Measurements from ENCODE around the gene USP32.
"Not testable (repeated sequence)": the region's sequence is repeated elsewhere in the genome, so short reads cannot be mapped to it uniquely, and the experiment has no call there.

Gene USP32

DNA sequence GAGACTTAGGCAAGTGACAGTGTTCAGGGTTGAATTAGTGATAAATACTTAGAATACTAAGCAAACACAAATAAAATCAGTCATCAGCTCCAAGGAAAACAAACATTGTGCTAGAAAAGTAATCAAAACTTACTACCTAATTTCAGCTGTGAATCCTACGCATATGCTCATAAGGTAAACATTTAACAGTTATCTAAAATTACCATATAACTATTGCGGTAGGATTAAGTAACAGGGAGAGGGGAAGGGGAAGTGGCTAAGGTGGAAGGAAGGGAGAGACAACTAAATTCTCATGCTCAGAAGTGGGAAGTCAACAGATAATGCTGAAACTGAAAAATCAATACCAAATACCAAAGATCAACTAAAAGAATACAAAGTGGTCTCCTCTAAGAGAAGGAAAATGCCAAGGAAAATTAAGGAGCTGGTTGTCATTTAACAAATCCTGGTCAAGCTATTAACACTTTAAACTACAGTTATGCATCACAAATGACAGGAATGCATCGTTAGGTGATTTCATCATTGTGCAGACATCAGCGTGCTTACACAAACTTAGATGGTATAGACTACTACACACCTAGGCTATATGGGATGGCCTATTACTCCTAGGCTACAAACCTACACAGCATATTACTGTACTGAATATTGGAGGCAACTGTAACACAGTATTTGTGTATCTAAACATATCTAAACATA lies 20.0 kb downstream of the USP32 start:
- no peak for FAIRE-seq

DNA sequence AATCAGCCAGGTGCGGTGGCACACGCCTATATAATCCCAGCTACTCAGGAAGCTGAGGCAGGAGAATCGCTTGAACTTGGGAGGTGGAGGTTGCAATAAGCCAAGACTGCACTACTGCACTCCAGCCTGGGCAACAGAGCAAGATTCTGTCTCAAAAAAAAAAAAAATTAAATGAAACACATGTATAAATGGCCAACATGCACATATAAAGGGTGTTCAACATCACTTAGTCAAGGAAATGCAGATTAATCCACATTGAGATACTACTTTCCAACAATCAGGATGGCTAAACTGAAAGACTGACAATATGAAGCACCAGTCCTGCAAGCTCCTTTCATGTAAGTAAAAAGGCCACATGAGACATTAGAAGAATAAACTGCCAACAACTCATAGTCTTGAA lies 20.5 kb downstream of the USP32 start:
- FAIRE-seq = no peak

DNA sequence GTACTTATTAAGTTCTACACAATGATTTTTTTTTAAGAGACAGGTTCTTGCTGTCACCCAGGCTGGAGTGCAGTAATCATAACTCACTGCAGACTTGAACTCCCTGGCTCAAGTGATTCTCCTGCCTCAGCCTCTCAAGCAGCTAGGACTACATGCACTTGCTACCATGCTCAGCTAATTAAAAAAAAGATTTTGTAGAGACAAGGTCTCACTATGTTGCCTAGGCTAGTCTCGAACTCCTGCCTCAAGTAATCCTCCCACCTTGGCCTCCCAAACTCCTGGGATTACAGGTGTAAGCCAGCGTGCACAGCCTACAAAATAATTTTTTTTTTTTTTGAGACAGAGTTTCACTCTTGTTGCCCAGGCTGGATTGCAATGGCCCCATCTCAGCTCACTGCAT lies 22.2 kb downstream of the USP32 start:
- FAIRE-seq = no peak

DNA sequence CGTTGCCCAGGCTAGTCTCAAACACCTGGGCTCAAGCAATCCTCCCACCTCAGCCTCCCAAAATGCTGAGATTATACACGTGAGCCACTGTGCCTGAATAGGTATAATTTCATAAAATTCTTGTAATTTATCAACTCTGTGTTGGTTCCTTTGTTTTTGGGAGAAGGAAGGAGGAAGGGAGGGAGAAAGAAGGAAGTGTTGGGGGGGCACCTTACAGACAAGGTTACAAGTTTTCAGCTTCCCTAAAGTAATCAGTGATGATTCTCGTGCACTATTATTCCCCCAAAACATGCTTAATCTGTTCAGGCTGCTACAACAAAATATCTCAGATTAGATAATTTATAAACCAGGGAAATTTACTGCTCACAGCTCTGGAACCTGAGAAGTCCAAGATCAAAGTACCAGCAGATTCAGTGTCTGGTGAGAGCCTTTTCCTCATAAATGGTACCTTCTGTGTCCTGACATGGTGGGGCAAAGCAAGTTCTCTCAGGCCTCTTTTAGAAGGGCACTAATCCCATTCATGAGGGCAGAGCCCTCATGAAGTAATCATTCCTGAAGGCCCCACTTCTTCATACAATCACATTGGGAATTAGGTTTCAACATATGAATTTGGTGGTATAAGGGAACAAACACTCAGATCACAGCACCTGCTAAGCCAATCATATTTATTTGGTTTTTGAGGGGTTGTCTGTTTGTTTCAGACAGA lies 28.1 kb downstream of the USP32 start:
- no peak for FAIRE-seq

DNA sequence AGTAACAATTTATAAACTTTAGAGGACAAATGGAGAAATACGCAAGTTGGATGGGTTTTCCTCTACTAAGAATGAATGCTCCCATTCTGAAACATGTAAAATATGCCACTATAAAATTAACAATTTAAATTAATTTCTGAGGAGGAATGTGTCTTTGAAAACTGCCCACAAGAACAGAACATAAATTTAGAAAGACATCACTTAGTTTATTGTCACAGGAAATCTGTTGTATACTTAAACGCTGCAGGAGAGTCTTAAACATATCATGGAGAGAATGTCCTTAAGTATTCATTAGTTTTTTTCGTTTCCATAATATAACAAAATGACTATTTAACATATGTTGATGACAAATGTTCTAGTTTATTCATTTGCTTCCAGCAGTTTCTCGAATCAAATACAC lies 29.6 kb downstream of the USP32 start:
- no peak for FAIRE-seq

DNA sequence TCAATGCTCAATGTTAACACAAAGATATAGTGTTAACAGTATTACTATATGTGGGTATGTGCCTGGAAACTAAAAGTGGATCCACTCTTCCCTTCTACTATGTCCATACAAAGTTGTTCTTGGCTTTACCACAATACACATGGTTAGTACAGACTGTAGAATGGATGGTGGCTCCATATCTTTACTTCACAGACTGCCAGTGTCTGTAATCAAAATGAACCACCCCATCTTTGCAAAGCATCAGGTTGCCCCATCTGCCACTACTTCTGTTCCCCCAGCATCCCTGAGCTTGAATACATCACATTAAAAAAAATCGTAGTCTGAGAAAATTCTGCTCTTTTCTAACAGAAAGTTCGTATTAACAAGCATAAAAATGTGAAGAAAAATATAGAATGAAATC lies 30.0 kb downstream of the USP32 start:
- FAIRE-seq = no peak

DNA sequence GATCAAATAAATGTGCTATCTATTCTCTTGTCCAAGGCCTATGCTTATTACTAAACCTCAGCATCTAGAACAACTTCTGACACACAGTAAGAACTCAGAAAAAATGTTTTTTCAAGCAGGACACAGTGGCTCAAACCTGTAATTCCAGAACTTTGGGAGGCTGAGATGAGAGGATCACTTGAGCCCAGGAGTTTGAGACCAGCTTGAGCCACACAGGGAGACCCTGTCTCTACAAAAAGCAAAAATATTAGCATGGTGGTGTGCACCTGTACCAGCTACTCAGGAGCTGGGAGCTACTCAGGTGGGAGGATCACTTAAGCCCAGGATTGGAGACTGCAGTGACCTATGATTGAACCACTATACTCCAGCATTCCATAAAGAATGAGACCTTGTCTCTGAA lies 32.5 kb downstream of the USP32 start:
- FAIRE-seq = no peak

DNA sequence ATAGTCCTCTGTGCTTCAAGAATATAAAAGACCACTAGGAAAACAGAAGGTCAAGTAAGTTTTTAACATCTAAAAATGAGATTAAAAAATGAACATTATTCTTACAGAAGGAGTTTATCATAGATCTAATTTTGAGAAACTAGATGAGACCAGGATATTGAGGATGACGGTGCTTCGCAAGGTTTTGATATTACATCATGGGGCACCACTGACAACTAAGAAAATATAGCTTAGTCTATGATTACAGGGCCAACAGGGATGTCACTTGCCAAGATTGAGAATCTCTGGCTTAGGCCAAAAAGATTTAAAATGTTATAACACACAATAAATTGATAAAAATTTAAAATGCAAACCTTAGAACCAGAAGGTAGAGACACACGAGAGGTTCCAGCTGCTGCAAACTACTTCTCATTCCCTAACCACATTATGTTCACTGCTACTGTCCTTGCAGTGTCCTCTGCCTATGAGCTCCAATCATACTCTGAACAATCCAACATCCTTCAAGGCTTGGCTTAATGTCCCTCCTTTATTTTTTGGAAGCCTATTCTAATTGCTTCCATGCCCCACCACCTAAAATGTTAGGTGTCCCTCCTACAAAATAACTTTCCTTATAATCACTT lies 33.2 kb downstream of the USP32 start:
- FAIRE-seq = no peak

DNA sequence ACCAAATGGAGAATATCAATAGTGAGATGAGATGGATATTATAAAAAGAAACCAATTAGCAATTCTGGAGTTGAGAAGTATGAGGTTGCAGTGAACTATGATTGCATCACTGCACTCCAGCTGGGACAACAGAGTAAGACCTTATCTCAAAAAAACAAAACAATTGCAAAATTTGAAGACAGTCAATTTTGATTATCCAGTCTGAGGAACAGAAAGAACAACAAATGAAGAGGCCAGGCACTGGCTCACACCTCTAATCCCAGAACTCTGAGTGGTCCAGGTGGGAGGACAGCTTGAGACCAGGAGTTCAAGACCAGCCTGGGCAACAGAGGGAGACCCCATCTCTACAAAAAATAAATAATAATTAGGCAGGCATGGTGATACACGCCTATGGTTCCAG lies 35.0 kb downstream of the USP32 start:
- no peak for FAIRE-seq

DNA sequence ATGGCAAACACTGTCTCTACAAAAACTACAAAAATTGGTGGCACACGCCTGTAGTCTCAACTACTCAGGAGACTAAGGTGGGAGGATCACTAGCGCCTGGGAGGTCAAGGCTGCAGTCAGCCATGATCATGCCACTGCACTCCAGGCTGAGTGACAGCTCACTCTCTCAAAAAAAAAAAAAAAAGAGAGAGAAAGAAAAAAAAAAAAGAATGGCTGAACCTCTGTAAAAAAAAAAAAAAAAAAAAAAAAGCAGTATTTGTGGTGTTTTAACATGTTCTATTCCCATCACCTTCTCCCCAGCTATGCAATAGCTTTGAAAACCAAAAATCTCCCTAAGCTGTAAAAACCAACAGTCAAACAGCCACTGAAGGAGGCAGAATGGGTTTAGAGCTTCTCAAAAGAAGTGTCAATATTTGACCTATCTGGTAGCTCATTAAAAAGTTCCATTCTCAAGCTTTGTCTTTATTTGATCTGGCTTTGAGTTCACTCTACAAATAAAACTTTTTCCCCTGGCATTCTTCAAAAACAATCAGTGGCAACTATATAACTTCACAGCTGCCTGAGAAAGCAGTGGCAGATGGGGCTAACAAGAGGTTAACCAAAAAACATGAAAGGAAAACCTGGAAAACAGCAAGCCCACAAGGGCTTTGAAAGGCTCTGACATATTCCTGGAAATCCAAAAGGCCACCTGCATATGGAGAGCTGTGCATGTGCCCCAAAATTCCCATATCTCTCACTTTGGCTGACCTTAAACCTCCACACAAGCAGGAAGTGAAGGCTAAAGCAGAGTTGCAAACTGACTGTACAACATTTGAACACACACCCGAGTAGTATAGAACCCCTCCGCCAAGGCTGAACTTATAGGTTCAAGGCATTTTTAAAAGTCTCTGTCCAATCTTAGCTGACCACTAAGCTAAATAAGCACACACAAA lies 36.0 kb downstream of the USP32 start:
- FAIRE-seq = no peak

DNA sequence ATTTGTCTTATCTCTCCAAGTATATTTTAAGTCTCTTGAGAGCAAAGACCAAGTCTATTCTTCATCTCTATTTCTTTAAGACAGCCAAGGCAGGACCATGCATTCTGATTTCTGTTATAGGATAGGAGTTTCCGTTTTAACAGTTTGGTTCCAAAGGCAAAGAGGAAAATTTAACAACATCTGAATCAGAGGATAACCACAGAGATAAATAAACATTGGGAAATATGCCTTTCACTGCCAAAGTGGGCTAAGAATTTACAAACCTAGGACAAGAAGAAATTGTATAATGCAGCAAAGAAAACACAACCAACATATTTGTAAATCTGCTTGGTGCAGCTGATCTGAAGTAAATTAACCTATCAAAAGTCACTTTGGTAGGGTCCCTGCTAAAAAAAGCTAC lies 37.7 kb downstream of the USP32 start:
- no peak for FAIRE-seq

DNA sequence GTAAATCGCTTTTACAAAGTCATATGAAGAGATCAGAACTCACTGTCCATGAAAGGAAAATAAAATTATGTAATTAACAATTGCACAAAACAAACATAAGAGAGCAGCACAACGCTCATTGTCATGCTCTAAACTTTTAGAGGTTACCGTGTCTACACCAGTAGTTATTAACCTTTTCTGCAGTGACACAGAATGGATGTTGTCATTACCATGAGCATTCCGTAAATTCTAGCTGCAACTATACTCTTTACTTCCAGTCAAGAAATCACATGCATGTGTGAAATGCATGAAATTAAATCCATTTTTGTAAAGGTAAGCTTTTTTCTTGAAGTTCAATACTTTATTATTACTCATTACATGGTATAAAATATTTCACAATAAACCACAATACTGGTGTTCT lies 38.2 kb downstream of the USP32 start:
- no peak for FAIRE-seq

DNA sequence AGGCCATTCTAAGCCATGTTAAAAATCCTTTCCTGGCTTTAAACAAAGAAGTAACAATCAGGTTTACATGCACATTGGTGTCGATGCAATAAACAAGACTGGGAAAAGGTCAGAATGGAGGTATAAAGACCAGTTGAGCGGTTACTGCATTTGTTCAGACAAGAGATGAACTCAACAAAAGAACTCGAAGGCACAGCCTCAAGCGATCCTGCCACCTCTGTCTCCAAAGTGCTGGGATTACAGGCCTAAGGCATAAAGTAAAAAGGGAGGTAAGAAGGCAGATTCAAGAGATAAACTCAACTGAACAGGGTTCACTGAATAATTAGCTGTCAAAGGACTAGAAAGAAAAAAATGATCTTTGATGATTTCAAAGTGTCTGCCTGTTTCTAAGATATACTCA lies 39.4 kb downstream of the USP32 start:
- no peak for FAIRE-seq

DNA sequence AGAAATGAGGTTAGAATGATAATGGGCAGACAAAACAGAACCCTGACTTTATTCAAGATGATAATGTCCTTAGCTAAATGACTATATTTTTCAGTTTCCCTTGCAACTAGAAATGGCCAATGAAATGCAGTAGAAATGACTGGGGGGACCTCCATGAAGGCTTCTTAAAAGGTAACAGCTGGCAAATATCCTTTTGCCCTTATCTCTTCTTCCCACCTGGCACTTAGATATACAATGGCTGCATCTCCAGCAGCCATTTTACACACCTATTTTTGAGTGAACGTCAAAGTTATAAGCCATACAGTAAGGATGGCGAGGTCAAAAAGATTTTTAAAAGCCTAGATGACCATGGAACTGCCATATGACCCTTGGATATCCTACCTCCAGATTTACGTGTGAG lies 39.9 kb downstream of the USP32 start:
- no peak for FAIRE-seq

DNA sequence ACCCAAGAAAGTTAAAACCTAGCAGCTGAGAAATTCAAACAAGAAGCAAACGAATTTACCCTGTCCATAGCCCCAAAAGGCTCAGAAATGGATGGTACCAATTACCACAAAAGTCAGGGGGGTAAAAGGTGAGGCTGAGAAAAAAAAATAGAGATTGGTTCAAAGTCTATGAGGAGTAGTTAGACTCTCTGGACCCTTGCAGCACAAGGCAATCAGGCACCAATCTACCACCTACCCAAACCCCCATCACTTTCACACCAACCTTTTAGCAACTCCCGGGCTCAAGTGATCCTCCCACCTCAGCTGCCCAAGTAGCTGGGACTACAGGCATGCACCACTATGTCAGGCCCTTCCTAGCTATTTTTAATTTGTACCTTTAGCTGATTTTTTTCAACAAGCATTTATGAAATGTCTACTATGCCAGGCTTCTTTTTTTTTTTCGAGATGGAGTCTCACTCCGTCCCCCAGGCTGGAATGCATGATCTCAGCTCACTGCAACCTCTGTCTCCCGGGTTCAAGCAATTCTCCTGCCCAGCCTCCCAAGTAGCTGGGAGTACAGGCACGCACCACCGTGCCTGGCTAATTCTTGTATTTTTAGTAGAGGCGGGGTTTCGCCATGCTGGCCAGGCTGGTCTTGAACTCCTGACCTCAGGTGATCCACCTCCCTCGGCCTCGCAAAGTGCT lies 40.8 kb downstream of the USP32 start:
- no peak for FAIRE-seq

DNA sequence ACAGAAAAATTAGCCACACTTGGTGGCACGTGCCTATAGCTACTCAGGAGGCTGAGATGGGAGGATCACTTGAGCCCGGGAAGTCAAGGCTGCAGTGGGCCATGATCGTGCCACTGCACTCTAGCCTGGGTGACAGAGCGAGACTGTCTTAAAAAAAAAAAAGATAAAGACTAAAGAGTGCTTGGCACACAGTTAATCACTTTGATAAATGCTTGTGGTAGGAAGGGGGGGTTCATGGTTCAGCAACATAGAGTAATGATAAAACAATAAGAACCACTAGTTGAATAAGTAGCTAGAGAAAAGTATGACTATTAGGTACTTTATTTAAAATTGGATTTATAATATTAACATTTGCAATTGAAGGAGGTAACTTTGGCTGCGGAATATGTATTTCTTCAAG lies 43.3 kb downstream of the USP32 start:
- no peak for FAIRE-seq

DNA sequence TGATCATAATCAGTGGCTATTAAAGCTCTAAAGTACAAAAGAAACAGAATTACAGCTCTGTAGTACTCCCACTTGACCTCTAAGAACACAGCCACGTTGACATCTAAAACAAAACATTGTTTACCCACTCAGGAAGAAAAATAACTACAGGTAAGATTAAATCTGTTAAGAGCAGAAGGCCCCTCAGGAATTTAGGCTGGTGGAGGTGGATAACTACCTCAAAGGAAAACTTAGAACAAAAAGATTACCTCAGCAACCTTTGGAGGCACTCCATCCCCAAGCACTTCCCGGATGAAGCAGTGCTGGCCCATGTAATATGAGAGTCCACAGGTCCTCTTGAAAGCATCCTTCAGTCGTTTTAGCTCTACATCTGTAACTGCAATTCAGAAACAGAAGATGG lies 46.7 kb downstream of the USP32 start:
- FAIRE-seq = no peak

DNA sequence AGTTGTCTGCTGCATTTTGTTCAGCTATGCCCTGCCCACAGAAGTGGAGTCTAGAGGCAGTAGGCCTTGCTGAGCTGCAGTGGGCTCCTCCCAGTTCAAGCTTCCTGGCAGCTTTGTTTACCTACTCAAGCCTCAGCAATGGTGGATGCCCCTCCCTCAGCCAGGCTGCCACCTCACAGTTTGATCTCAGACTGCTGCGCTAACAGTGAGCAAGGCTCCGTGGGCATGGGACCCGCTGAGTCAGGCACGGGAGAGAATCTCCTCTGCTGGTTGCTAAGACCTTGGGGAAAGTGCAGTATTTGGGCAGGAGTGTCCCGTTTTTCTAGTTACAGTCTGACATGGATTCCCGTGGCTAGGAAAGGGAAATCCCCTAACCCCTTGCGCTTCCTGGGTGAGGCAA lies 49.4 kb downstream of the USP32 start:
- FAIRE-seq = not testable (repeated sequence)

DNA sequence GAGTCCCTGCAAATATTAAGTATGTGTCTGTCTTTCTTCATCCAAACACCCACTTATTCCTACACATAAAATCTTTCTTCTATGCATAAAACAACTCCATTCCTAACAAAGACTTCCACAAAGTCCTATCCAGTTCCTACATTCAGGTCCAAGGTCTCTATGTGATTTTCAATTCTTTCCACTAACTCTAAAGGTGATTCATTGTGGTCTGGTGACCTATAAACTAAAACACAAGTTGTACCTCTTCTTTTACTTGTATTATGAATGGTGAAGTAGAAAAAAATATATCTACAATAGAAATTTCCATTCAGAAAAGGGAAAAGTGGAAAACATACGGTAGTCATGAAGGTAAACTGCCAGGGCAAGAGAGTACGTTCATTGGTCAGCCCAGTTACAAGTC lies 56.6 kb downstream of the USP32 start:
- FAIRE-seq = no peak

DNA sequence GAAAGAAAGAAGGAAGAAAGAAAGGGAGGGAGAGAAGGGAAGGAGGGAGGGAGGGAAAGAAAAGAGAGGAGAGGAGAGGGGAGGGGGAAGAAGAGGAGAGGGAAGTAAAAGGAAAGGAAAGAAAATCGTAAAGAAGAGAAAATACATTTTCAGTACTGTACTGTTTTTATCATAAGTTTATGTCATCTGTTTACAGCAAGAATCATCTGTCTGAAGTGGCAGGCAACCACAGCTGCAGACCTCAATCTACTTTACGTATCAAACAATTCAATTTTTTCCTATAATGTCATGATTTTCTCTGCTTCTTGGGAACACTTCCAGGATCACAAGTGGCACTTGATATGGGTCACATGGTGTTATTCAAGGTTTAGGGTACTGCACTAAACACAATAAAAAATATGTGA lies 58.3 kb downstream of the USP32 start:
- no peak for FAIRE-seq

DNA sequence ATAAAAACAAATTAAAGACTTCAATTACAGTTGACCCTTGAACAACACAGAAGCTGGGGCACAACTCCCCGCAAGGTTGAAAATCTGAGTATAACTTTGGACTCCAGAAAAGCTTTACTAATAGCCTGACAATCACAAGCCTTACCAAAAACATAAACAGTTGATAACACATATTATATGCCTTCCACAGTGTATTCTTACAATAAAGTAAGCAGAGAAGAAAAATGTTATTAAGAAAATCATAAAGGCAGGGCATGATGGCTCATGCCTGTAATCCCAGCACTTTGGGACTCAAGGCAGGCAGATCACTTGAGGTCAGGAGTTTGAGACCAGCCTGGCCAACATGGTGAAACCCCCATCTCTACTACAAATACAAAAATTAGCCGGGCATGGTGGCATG lies 58.9 kb downstream of the USP32 start:
- FAIRE-seq = not testable (repeated sequence)

DNA sequence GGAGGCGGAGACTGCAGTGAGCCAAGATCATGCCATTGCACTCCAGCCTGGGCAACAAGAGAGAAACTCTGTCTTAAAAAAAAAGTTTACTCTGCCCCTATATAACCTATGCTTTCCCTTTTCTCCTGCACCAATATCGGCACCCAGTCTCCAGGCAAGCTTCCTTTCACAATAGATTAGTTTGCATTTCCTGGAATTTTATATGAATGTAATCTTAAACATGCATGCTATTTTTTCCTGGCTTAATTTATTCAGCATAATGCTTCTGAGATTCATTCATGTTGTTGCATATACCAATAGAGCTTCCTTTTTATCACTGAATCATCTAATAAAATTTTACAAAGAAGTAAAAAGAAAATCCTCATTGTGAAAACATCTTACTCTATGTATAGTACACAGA lies 59.4 kb downstream of the USP32 start:
- no peak for FAIRE-seq

DNA sequence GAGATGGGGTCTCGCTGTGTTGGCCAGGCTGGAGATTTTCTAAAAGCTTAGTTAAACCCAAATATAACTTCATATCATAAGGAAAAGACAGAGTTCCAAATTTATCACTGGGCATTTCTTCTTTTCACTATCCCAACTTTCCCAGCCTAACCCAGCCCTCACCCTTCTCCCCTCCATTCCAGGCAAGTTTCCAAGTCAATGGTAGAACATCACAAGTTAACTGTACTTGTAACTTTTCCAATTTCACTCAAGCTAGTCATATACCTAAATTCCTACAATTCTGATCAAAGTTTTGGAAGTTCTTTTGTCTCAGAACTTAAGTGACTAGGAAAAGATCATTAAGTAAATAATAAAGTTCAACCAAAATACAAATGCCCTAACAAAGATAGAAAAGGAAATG lies 61.2 kb downstream of the USP32 start:
- FAIRE-seq = no peak
